ENCODE results near the gene ZNF154.
A peak's percentile ranks its signal among the peaks of the same experiment; 100 is the strongest.
"Not testable (repeated sequence)": the region's sequence is repeated elsewhere in the genome, so short reads cannot be mapped to it uniquely, and the experiment has no call there.

The ZNF154 gene

DNA sequence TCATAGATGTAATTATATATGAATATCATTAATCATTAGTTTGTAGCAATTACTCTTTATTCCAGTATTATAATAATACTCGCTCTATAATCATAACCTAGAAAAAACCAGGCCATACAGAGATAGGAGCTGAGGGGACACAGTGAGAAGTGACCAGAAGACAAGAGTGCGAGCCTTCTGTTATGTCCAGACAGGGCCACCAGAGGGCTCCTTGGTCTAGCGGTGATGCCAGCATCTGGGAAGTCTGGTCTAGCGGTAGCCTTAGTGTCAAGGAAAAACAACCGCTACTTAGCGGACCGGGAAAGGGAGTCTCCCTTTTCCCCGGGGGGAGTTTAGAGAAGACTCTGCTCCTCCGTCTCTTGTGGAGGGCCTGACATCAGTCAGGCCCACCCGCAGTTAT is 29.3 kb upstream of the ZNF154 start:
- H3K4me2 ChIP-seq (ENCODE audit: low read length) = peak overlapping the region; percentile 40
- not testable (repeated sequence) for H3K27ac ChIP-seq (ENCODE audit: low read length); H3K79me2 ChIP-seq (ENCODE audit: low read length); H3K4me3 ChIP-seq (ENCODE audit: low read length); H2AFZ ChIP-seq (ENCODE audit: low read depth, low read length); H3K9ac ChIP-seq (ENCODE audit: low read length); H3K36me3 ChIP-seq (replicated peaks; ENCODE audit: low read depth, low read length); H3K9me3 ChIP-seq (ENCODE audit: insufficient read depth, low read length); H3K27me3 ChIP-seq (ENCODE audit: low read depth, low read length); H4K20me1 ChIP-seq (ENCODE audit: insufficient read depth, low read length); H3K4me1 ChIP-seq (ENCODE audit: low read length)
- TF ChIP-seq, protein P1, sequence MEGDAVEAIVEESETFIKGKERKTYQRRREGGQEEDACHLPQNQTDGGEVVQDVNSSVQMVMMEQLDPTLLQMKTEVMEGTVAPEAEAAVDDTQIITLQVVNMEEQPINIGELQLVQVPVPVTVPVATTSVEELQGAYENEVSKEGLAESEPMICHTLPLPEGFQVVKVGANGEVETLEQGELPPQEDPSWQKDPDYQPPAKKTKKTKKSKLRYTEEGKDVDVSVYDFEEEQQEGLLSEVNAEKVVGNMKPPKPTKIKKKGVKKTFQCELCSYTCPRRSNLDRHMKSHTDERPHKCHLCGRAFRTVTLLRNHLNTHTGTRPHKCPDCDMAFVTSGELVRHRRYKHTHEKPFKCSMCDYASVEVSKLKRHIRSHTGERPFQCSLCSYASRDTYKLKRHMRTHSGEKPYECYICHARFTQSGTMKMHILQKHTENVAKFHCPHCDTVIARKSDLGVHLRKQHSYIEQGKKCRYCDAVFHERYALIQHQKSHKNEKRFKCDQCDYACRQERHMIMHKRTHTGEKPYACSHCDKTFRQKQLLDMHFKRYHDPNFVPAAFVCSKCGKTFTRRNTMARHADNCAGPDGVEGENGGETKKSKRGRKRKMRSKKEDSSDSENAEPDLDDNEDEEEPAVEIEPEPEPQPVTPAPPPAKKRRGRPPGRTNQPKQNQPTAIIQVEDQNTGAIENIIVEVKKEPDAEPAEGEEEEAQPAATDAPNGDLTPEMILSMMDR (IDR thresholded peaks at IDR 0.05; ENCODE audit: low read depth, low read length) = peak; percentile 48

DNA sequence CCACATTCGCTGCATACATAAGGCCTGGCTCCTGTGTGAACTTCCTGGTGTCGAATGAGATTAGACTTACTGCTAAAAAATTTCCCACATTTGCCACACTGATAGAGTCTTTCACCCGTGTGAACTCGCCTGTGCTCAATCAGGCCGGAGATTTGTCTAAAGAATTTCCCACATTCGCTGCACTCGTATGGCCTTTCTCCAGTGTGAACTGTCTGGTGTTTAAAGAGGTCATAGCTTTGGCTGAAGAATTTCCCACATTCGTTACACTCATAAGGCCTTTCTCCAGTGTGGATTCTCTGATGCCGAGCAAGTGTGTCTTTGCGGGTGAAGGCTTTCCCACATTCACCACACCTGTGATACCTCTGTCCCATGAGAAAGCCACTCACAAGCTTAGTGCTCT is 11.9 kb upstream of the ZNF154 start:
- Histone ChIP-seq H3K79me2 (ENCODE audit: low read length) (peaks cover 9% of the 10 kb centered on the region), H3K4me2 (ENCODE audit: low read length) (no peak overlapping the region), H3K4me1 (ENCODE audit: low read length) (no peaks in the 10 kb centered on the region), H4K20me1 (ENCODE audit: insufficient read depth, low read length) (no peaks in the 10 kb centered on the region), H3K27ac (ENCODE audit: low read length) (no peak overlapping the region), H3K9me3 (ENCODE audit: insufficient read depth, low read length) (no peaks in the 10 kb centered on the region), H3K4me3 (ENCODE audit: low read length) (no peak overlapping the region), H3K9ac (ENCODE audit: low read length) (no peak overlapping the region), H2AFZ (ENCODE audit: low read depth, low read length) (no peak overlapping the region), H3K27me3 (ENCODE audit: low read depth, low read length) (no peaks in the 10 kb centered on the region), H3K36me3 (replicated peaks; ENCODE audit: low read depth, low read length) (peaks cover 54% of the 10 kb centered on the region)
- no peak for TF ChIP-seq EZH2phosphoT487 (IDR thresholded peaks at IDR 0.05; ENCODE audit: low read depth)
- TF ChIP-seq, protein P1 (IDR thresholded peaks at IDR 0.05; ENCODE audit: low read depth, low read length) = no peak

DNA sequence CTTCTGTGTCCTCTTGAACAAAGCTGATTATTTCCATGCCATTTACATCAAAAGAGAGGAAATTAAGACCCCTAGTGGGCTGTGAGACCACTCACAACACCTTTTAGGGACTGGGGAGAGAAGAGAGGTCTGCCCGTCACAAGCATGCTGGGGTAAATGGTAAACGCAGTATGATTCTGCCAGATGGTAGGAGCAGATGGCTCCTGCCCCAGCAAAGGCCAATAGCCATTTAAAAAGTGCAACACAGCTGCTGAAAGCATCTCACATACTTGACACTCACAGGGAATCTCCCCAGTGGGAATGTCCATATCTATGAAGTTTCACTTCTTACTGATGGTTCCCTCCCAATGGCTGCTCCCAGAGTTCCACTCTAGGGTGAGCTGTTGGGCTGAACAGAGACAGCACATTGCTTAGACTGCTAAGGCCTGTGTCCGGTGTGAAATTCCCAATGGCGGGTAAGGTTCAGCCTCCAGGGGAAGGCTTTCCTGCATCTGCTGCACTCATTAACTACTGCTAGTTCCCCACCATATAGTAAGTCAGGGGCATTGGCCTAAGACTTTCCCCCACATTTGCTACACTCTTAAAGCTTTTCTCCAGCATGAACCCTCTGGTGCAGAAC is 11.0 kb upstream of the ZNF154 start:
- TF ChIP-seq EZH2phosphoT487 (IDR thresholded peaks at IDR 0.05; ENCODE audit: low read depth) = no peak
- TF ChIP-seq, protein P1 (IDR thresholded peaks at IDR 0.05; ENCODE audit: low read depth, low read length) = no peak
- Histone ChIP-seq H3K9me3 (ENCODE audit: insufficient read depth, low read length) (no peaks in the 10 kb centered on the region), H2AFZ (ENCODE audit: low read depth, low read length) (no peak overlapping the region), H3K79me2 (ENCODE audit: low read length) (peaks cover 8% of the 10 kb centered on the region), H3K4me1 (ENCODE audit: low read length) (no peaks in the 10 kb centered on the region), H3K9ac (ENCODE audit: low read length) (no peak overlapping the region), H3K27me3 (ENCODE audit: low read depth, low read length) (no peaks in the 10 kb centered on the region), H3K27ac (ENCODE audit: low read length) (no peak overlapping the region), H3K4me2 (ENCODE audit: low read length) (no peak overlapping the region), H4K20me1 (ENCODE audit: insufficient read depth, low read length) (no peaks in the 10 kb centered on the region), H3K4me3 (ENCODE audit: low read length) (no peak overlapping the region), H3K36me3 (replicated peaks; ENCODE audit: low read depth, low read length) (peaks cover 54% of the 10 kb centered on the region)

DNA sequence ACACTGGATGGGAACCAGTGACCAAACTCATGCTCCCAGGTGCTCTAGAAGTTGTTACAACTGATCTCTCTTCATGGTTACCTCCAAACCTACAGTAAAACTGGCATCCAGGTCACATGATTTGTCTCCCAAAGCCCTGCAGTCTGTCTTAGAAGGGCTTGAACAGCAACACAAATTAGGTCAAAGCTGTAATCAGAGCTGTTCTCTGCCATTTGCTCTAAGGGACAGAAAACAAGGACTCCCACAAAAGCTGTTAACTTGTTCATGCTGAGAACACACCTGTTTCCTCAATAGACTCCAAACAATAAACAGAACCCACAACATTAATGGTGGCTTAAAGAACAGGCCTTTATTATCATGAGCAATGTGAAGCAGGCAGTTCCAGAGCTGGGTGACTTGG is 10.4 kb upstream of the ZNF154 start:
- no peak overlapping the region for H2AFZ ChIP-seq (ENCODE audit: low read depth, low read length)
- peaks cover 4% of the 10 kb centered on the region for H3K79me2 ChIP-seq (ENCODE audit: low read length)
- no peaks in the 10 kb centered on the region for H3K9me3 ChIP-seq (ENCODE audit: insufficient read depth, low read length)
- no peak overlapping the region for H3K4me2 ChIP-seq (ENCODE audit: low read length)
- H3K9ac ChIP-seq (ENCODE audit: low read length) = no peak overlapping the region
- peaks cover 54% of the 10 kb centered on the region for H3K36me3 ChIP-seq (replicated peaks; ENCODE audit: low read depth, low read length)
- TF ChIP-seq EZH2phosphoT487 (IDR thresholded peaks at IDR 0.05; ENCODE audit: low read depth) = no peak
- TF ChIP-seq, protein P1 (IDR thresholded peaks at IDR 0.05; ENCODE audit: low read depth, low read length) = no peak
- no peaks in the 10 kb centered on the region for H3K27me3 ChIP-seq (ENCODE audit: low read depth, low read length)
- H3K27ac ChIP-seq (ENCODE audit: low read length) = no peak overlapping the region
- no peaks in the 10 kb centered on the region for H4K20me1 ChIP-seq (ENCODE audit: insufficient read depth, low read length)
- H3K4me3 ChIP-seq (ENCODE audit: low read length) = no peak overlapping the region
- no peaks in the 10 kb centered on the region for H3K4me1 ChIP-seq (ENCODE audit: low read length)
